Vagina (tissue), 2 donors: ENCODE data around the gene TEX264.

ENCODE experiments used
- CTCF ChIP-seq, 3 experiments: fragments of 450-650 bp in 2 of 3; fragments of 200-600 bp in 1 of 3; sonication (generic) in 1 of 3; IDR thresholded peaks; one replicate each; pipeline ENCODE4 v1.5.1; 2017 to 2019; ENCODE audit warnings: antibody characterized with exemption in 3 of 3, mild to moderate bottlenecking in 2 of 3, moderate library complexity in 2 of 3
- POLR2A ChIP-seq, 2 donors: fragments of 450-650 bp; IDR thresholded peaks; one replicate each; pipeline ENCODE4 v1.6.1; 2017; ENCODE audit warnings: antibody characterized with exemption in 2 of 2, mild to moderate bottlenecking in 2 of 2, moderate library complexity in 2 of 2

DNA sequence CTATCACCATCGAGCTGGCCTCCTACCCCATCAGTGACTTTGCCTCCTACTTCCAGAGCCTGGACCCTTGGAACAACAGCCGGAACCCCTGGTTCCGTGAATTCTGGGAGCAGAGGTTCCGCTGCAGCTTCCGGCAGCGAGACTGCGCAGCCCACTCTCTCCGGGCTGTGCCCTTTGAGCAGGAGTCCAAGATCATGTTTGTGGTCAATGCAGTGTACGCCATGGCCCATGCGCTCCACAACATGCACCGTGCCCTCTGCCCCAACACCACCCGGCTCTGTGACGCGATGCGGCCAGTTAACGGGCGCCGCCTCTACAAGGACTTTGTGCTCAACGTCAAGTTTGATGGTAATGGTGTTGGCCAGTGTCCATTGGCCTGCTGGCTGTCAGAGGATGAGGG, 41.9 kb downstream of the TEX264 start:
- TF ChIP-seq POLR2A (IDR thresholded peaks at IDR 0.05) = no peak
- no peak for TF ChIP-seq CTCF (IDR thresholded peaks at IDR 0.05)
